HG03095 (cell line): ENCODE data around the gene TTC17.
"Not testable (repeated sequence)": the region's sequence is repeated elsewhere in the genome, so short reads cannot be mapped to it uniquely, and the experiment has no call there.

Experiments
- ATAC-seq: cut with Tn5 transposase; IDR thresholded peaks from one replicate; pipeline ENCODE4 v1.9.1; 2021; ENCODE audit warnings: moderate library complexity; ENCODE audit not compliant: unreplicated experiment

Gene TTC17

GRCh38 chr11:43459246-43459645, 100.5 kb downstream of the TTC17 start:
- no peak for ATAC-seq

GRCh38 chr11:43462359-43462758, 103.6 kb downstream of the TTC17 start:
- ATAC-seq, result no peak

GRCh38 chr11:43467958-43468357, 109.2 kb downstream of the TTC17 start:
- no peak for ATAC-seq

GRCh38 chr11:43477491-43477890, 118.8 kb downstream of the TTC17 start:
- ATAC-seq, result not testable (repeated sequence)

GRCh38 chr11:43486141-43486540, 127.4 kb downstream of the TTC17 start:
- ATAC-seq, result no peak

GRCh38 chr11:43489869-43490465, 131.2 kb downstream of the TTC17 start:
- ATAC-seq, result no peak

- no peak for ATAC-seq
Observed at GRCh38 chr11:43492701-43493100, 134.0 kb downstream of the TTC17 start.

- no peak for ATAC-seq
Observed at GRCh38 chr11:43493431-43493830, 134.7 kb downstream of the TTC17 start.

- ATAC-seq, result no peak
Observed at GRCh38 chr11:43497144-43497543, 138.4 kb downstream of the TTC17 start.

GRCh38 chr11:43498561-43498960, 139.8 kb downstream of the TTC17 start:
- ATAC-seq, result no peak

GRCh38 chr11:43503417-43503816, 144.7 kb downstream of the TTC17 start:
- no peak for ATAC-seq

- ATAC-seq, result no peak
Observed at GRCh38 chr11:43504316-43504950, 145.7 kb downstream of the TTC17 start.

- no peak for ATAC-seq
Observed at GRCh38 chr11:43505171-43505570, 146.5 kb downstream of the TTC17 start.

GRCh38 chr11:43507171-43507570, 148.5 kb downstream of the TTC17 start:
- ATAC-seq, result no peak

GRCh38 chr11:43508511-43508918, 149.8 kb downstream of the TTC17 start:
- ATAC-seq, result no peak

GRCh38 chr11:43511959-43512358, 153.2 kb downstream of the TTC17 start:
- ATAC-seq, result no peak

- no peak for ATAC-seq
Observed at GRCh38 chr11:43515090-43515489, 156.4 kb downstream of the TTC17 start.

- ATAC-seq, result no peak
Observed at GRCh38 chr11:43516316-43516850, 157.7 kb downstream of the TTC17 start.

- no peak for ATAC-seq
Observed at GRCh38 chr11:43517518-43517917, 158.8 kb downstream of the TTC17 start.

- no peak for ATAC-seq
Observed at GRCh38 chr11:43518408-43519160, 159.9 kb downstream of the TTC17 start.

- ATAC-seq, result no peak
Observed at GRCh38 chr11:43521471-43521870, 162.8 kb downstream of the TTC17 start.

- ATAC-seq, result peak; percentile 54
Observed at GRCh38 chr11:43523632-43524031, 164.9 kb downstream of the TTC17 start.
